Upper lobe of left lung (tissue), 6 donors: ENCODE results near the gene TUBB. TPM values are rescaled to one million over a fixed set of nuclear protein-coding genes. Genes with fewer than 3 reads are reported as not detected.

Experiments used
- ATAC-seq, 2 donors: fragments of 200-7000 bp; cut with Tn5 transposase; one replicate each; pipeline ENCODE4 v1.9.1; 2022; ENCODE audit warnings: mild to moderate bottlenecking in 2 of 2, moderate library complexity in 2 of 2; ENCODE audit not compliant: low FRiP score in 2 of 2
- DNase-seq, 2 donors: peaks; one replicate each; pipeline ENCODE4 v3.0.0-alpha.2; 2019 to 2020
- H3K27ac ChIP-seq, 4 donors: fragments of 200-600 bp; sonication (generic); one replicate each; pipeline ENCODE4 v1.5.1; 2016 to 2019
- H3K27me3 ChIP-seq, 4 donors: fragments of 200-600 bp; sonication (generic); one replicate each; pipeline ENCODE4 v1.5.1; 2017 to 2019
- H3K36me3 ChIP-seq, 4 donors: fragments of 200-600 bp; sonication (generic); one replicate each; pipeline ENCODE4 v1.5.1; 2016 to 2019
- H3K4me1 ChIP-seq, 4 donors: fragments of 200-600 bp; sonication (generic); one replicate each; pipeline ENCODE4 v1.5.1; 2018 to 2019
- H3K4me3 ChIP-seq, 4 donors: fragments of 200-600 bp; sonication (generic); one replicate each; pipeline ENCODE4 v1.5.1; 2017 to 2019; ENCODE audit warnings: mild to moderate bottlenecking in 2 of 4, moderate library complexity in 1 of 4
- H3K9me3 ChIP-seq, 4 donors: fragments of 200-600 bp; sonication (generic); one replicate each; pipeline ENCODE4 v1.5.1; 2018 to 2019
- EP300 ChIP-seq, 4 donors: sonication (generic); formaldehyde crosslinking; IDR thresholded peaks; one replicate each; pipeline ENCODE4 v1.5.1; 2017; ENCODE audit warnings: antibody characterized with exemption in 4 of 4, control low read depth in 2 of 4
- POLR2A ChIP-seq, 4 donors: fragments of 450-650 bp; IDR thresholded peaks; one replicate each; pipeline ENCODE4 v1.5.1; 2016 to 2017; ENCODE audit warnings: antibody characterized with exemption in 4 of 4, mild to moderate bottlenecking in 2 of 4
- POLR2AphosphoS5 ChIP-seq, 2 donors: sonication (generic); formaldehyde crosslinking; IDR thresholded peaks; one replicate each; pipeline ENCODE4 v1.5.1; 2017; ENCODE audit warnings: antibody characterized with exemption in 2 of 2
- WGBS, 2 donors: methylation state at CpG; one replicate each; pipeline ENCODE4 v1.1.5; 2017 to 2018; 5-methylcytosine and 5-hydroxymethylcytosine counted together
- total RNA-seq, 6 donors: library from RNA; depleted of rRNA in 4 of 6; stranded (reverse); fragments of >200 nt in 4 of 6; gene quantifications; one replicate each; pipeline versions ENCODE4 v1.1.0 to v1.2.1, GENCODE V29; 2016 to 2021
- TF ChIP-seq, protein P1 (sequence below), 6 experiments: fragments of 450-650 bp in 4 of 6; fragments of 200-600 bp in 2 of 6; sonication (generic) in 2 of 6; IDR thresholded peaks; one replicate each; pipeline ENCODE4 v1.5.1; 2016 to 2019; ENCODE audit warnings: antibody characterized with exemption in 6 of 6
- donor health status: DM: no; HTN: no; CAD: no; lungs with moderate emphysema.
- donor health status: DM: no; HTN: yes; CAD: no; lungs with severe emphysema.

TUBB gene
- total RNA-seq, 6 donors from 2014 or later: 71.2 to 347 (median 149) TPM

DNA sequence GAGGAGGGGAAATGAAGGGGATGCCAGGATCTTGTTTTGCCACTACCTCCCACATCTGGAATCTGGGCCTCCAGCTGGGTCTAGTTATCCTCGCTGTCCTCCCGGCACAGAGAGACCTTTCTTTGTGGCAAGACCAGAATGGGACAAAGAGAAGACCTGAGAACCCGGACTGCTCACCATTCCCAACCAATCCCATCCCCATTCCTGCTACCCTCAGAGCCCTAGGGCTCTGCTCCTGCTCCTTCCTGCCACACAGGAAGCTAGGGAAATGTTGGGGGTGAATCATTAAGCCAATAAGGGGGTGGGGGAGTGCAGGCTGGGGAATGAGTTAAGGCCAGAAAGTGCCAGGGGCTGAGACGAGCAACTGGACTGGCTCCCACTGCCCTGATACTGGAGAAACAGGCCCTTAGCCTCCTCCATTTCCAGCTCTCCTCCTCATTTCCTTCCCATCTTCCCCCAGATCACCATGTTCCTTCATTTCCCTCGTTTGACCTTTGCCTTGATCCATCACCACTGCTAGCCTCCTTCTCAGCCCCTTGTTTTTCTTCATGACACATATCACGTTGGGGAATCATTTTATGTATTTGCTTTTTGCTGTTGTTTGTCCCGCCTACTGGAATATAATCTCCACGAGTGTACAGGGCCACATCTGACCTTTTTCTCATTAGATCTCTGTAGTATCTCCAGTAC, 28.8 kb downstream of the TUBB start:
- ATAC-seq: no peak
- Histone ChIP-seq H3K9me3 (no peaks in the 10 kb centered on the region), H3K4me3 (no peak overlapping the region), H3K4me1 (peaks cover 30 to 47% (median 46%) of the 10 kb centered on the region in 4 donors), H3K36me3 (no peaks in the 10 kb centered on the region), H3K27ac (peak overlapping the region in 2 of 4 donors; percentile 23 to 48), H3K27me3 (no peaks in the 10 kb centered on the region)
- DNase-seq: no peak
- TF ChIP-seq POLR2AphosphoS5 (IDR thresholded peaks at IDR 0.05) (no peak), EP300 (IDR thresholded peaks at IDR 0.05) (no peak), POLR2A (IDR thresholded peaks at IDR 0.05) (no peak)
- TF ChIP-seq, protein P1, sequence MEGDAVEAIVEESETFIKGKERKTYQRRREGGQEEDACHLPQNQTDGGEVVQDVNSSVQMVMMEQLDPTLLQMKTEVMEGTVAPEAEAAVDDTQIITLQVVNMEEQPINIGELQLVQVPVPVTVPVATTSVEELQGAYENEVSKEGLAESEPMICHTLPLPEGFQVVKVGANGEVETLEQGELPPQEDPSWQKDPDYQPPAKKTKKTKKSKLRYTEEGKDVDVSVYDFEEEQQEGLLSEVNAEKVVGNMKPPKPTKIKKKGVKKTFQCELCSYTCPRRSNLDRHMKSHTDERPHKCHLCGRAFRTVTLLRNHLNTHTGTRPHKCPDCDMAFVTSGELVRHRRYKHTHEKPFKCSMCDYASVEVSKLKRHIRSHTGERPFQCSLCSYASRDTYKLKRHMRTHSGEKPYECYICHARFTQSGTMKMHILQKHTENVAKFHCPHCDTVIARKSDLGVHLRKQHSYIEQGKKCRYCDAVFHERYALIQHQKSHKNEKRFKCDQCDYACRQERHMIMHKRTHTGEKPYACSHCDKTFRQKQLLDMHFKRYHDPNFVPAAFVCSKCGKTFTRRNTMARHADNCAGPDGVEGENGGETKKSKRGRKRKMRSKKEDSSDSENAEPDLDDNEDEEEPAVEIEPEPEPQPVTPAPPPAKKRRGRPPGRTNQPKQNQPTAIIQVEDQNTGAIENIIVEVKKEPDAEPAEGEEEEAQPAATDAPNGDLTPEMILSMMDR (IDR thresholded peaks at IDR 0.05): no peak
- WGBS, 2 donors: 71 to 74% methylated on average over 8 of the region's 8 CpGs

- TF ChIP-seq POLR2AphosphoS5 (IDR thresholded peaks at IDR 0.05) (no peak), EP300 (IDR thresholded peaks at IDR 0.05) (no peak), POLR2A (IDR thresholded peaks at IDR 0.05) (no peak)
- TF ChIP-seq, protein P1 (IDR thresholded peaks at IDR 0.05): no peak
- Histone ChIP-seq H3K4me1 (peaks cover 25 to 45% (median 44%) of the 10 kb centered on the region in 4 donors), H3K4me3 (no peak overlapping the region), H3K9me3 (no peaks in the 10 kb centered on the region), H3K36me3 (no peaks in the 10 kb centered on the region), H3K27ac (peak overlapping the region in 2 of 4 donors; percentile 2 to 48), H3K27me3 (no peaks in the 10 kb centered on the region)
- no peak for ATAC-seq
- 84 to 87% methylated on average over 11 to 12 of the region's 12 CpGs for WGBS, 2 donors
- no peak for DNase-seq
These were observed 29.6 kb downstream of the TUBB start for GRCh38 chr6:30749554-30750378.

- peak overlapping the region in 2 of 4 donors; percentile 2 to 22 for H3K27ac ChIP-seq
- no peak for ATAC-seq
- H3K36me3 ChIP-seq: no peaks in the 10 kb centered on the region
- H3K4me3 ChIP-seq: no peak overlapping the region
- TF ChIP-seq POLR2A (IDR thresholded peaks at IDR 0.05) (no peak), EP300 (IDR thresholded peaks at IDR 0.05) (no peak), POLR2AphosphoS5 (IDR thresholded peaks at IDR 0.05) (no peak)
- TF ChIP-seq, protein P1 (IDR thresholded peaks at IDR 0.05): no peak
- peaks cover 23 to 43% (median 41%) of the 10 kb centered on the region in 4 donors for H3K4me1 ChIP-seq
- H3K27me3 ChIP-seq: no peaks in the 10 kb centered on the region
- no peaks in the 10 kb centered on the region for H3K9me3 ChIP-seq
- no peak for DNase-seq
These were observed 30.2 kb downstream of the TUBB start for GRCh38 chr6:30750379-30750668.

GRCh38 chr6:30752157-30752927, 32.2 kb downstream of the TUBB start:
- peak; percentile 92 to 95 for ATAC-seq
- no peak overlapping the region for H3K4me3 ChIP-seq
- 39 to 65% methylated on average over 11 to 12 of the region's 12 CpGs for WGBS, 2 donors
- TF ChIP-seq POLR2AphosphoS5 (IDR thresholded peaks at IDR 0.05) (peak; percentile 71 to 74), POLR2A (IDR thresholded peaks at IDR 0.05) (peak in 1 of 4 donors; percentile 36), EP300 (IDR thresholded peaks at IDR 0.05) (peak in 2 of 4 donors; percentile 73)
- TF ChIP-seq, protein P1 (IDR thresholded peaks at IDR 0.05): peak in 1 of 6 experiments; percentile 21
- no peaks in the 10 kb centered on the region for H3K27me3 ChIP-seq
- H3K9me3 ChIP-seq: no peaks in the 10 kb centered on the region
- peak overlapping the region; percentile 72 to 87 (median 79) for H3K27ac ChIP-seq
- peak; percentile 88 to 89 for DNase-seq
- H3K4me1 ChIP-seq: peaks cover 23 to 51% (median 38%) of the 10 kb centered on the region in 4 donors
- no peaks in the 10 kb centered on the region for H3K36me3 ChIP-seq
